GM19468 (cell line): ENCODE data around the gene NXN.
"Not testable (repeated sequence)": the region's sequence is repeated elsewhere in the genome, so short reads cannot be mapped to it uniquely, and the experiment has no call there.

Source experiments
- ATAC-seq: cut with Tn5 transposase; IDR thresholded peaks from one replicate; pipeline ENCODE4 v1.9.1; 2021; ENCODE audit warnings: mild to moderate bottlenecking, moderate library complexity, moderate number of reproducible peaks; ENCODE audit not compliant: unreplicated experiment; ENCODE audit errors: extremely low read depth

Gene NXN

DNA sequence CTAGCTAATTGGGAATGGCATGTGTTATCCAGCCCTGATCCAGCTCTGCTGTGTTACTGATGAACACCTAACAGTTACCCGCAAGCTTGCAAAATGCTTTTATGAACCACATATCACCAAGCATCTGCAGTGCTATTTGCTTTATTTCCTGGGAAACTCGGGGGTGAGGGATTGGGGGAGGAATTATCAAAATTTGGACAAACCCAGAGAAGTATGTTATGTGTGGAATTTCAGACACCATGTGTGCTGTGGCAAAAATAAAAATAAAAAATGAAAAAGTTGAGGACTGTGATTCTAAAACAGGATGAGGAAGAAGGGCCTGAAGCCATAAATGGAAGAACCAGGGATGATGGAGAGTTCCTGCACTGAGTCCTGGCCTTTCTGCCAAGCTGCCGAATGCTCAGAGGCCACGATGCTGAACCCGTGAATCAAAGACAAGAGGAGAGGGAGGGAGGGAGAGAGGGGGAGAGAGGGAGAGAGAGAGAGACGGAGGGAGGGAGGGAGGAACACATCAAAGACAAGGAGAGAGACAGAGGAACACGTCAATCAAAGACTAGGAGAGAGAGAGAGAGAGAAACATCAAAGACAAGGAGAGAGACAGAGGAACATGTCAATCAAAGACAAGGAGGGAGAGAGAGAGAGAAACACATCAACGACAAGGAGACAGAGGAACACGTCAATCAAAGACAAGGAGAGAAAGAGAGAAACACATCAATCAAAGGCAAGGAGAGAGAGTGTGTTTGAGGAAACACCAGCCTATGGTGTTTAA, 107.6 kb downstream of the NXN start:
- ATAC-seq = no peak

DNA sequence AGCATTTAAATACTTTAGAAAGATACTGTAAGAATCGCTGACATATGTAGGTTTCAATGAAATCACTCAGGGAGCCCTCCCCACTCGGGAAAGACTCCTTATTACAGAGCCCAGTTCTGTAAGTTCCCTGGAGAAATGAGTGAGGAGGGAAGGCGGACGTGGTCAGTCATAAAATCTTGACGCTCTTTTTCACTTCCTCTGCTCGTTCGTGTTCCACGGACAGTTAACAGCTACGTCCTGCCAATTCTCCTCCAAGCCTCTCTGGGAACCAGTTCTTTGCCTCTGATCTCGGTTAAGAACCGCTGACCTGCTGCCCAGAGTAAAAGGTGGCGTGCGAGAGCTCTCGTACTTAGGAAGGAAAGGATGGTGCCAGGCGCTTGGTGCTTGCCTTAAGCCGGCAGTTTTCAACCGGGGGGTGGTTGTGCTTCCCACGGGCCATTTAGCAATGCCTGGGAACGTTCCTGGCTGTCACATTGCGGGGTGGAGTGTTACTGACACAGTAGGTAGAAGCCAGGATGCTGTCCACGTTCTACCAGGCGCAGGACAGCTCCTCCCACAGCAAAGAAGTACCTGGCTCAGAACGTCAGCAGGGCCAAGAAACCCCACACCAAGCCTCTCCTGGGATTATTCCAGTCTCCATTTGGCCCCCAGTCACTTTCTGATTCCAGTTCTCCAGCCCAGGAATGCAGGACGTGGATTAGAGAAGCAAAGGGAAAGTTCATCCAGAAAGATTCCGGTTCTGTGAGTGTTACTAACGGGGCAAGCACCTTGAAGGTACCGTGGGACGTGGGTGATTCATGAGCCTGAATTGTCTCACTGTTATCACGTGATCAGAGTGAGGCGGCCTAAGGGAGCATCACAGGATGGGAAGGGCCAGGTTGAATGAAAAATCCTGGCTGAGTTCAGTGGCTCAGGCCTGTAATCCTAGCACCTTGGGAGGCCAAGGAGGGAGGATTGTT, 109.7 kb downstream of the NXN start:
- no peak for ATAC-seq

GRCh38 chr17:869086-869485, 110.5 kb downstream of the NXN start:
- no peak for ATAC-seq

DNA sequence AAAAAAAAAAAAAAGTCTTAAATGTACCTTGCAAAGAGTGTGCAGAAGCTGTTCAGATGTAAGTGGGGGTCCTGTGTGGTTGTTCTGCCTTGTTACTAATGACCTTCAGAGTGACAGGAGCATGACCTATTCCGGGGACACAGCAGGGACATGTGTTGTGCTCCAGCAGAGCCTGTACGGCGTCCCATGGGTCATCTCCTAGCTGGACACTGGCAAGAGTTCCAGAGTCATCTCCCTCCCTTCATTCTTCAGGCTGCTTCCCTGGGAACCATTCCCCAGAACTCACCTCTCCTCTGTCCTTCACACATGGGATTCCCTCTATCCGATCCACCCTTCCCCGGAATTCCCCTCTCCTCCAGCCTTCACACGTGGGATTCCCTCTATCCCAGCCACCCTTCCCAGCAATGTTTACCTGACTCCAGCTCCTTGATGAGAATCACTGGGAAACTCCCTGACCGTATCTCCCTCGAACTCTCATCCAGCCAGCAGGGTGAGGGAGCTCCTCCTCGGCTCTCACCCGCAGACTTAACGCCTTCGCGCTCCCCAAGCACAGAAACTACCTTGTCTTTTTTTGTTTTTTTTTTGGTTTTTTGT, 111.6 kb downstream of the NXN start:
- no peak for ATAC-seq

GRCh38 chr17:867238-867637, 112.3 kb downstream of the NXN start:
- not testable (repeated sequence) for ATAC-seq

DNA sequence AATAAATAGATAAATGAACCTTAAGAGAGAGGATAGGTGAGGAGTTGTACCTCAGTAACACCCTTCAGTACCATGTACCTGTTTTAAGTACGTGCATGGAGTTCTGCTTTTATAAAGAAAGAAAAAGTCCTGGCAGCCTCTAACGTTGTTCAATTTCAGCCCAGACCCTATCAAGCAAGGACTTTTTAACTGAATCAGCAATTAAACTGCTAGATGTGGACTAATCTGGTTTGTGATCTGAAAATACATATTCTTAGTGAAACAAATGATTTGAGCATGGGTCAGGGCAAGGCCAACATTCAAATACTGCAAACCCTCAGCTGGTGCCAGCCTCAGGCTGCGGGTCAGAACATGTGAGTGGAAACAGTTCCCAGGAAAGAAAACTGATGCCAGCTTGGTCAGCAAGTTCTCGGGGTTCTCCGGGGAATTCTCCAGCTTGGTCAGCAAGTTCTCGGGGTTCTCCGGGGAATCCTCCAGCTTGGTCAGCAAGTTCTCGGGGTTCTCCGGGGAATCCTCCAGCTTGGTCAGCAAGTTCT, 112.9 kb downstream of the NXN start:
- no peak for ATAC-seq

GRCh38 chr17:864315-864714, 115.3 kb downstream of the NXN start:
- ATAC-seq = no peak

DNA sequence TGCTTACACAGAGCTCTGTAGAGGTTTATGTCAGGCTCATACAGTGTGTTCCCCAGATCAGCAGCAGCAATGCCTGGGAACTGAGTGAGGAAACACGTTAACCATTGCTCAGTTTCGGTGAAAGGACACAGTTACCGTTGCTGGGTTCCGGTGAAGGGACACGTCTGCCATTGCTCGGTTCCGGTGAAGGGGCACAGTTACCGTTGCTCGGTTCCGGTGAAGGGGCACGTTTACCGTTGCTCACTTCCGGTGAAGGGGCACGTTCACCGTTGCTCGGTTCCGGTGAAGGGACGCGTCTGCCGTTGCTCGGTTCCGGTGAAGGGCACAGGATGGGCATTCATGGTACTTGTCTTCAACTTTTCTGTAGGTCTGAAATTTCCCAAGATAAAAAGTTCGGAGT, 115.7 kb downstream of the NXN start:
- no peak for ATAC-seq

- no peak for ATAC-seq
Measured at GRCh38 chr17:862582-862981, 117.0 kb downstream of the NXN start.

- no peak for ATAC-seq
Measured at GRCh38 chr17:861364-861763, 118.2 kb downstream of the NXN start.

DNA sequence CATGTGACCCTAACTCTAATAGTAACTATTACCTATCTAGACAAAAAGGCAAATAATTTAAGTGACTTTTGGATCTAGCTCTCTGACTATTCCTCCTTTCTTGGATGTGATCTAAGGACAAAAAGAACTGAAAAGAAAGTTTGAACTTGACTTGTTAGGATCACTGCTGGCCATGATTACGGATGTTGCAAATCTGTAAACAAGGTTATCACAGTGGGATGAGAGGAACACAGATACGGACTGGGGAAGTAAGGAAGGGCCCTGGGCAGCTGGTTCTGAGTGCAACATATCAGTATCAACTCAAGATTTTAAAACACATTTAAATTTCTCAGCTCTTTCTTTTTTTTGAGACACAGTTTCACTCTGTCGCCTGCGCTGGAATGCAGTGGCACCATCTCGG, 118.8 kb downstream of the NXN start:
- no peak for ATAC-seq

GRCh38 chr17:859824-860195, 119.8 kb downstream of the NXN start:
- no peak for ATAC-seq

DNA sequence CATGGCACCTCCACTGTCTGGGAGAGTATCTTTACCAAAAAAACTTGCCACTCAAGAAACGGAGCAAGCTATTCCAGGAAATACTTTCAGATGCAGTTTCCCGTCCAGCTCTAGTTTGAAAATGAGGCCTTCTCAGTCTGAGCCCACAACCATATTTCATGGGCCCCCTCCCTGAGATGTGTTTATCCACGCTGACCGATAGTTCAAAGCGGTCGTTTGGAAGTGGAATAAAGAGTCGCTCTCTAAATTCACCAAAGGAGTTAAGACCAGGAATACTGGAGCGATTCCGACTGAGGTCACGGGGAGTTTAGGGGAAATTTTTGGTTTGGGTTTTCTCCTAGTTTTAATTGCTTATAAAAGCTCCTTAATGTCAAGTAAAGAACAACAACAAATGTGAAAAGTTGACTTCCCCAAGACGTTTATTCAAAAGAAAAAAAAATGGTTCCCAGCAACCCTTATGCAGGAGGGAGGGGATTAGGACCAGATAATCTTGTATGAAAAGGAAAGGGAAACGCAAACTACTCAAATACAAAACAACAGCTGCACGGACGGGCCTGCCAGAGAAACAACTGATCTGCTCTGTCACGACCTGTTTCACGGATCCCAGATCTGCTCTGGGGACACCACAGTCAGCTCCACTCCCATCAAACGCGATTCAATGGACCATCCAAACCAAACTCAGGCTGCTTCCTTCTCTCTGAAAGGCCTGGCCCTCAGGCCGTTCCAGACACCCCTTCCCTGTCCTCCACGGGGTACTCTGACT, 120.3 kb downstream of the NXN start:
- no peak for ATAC-seq

DNA sequence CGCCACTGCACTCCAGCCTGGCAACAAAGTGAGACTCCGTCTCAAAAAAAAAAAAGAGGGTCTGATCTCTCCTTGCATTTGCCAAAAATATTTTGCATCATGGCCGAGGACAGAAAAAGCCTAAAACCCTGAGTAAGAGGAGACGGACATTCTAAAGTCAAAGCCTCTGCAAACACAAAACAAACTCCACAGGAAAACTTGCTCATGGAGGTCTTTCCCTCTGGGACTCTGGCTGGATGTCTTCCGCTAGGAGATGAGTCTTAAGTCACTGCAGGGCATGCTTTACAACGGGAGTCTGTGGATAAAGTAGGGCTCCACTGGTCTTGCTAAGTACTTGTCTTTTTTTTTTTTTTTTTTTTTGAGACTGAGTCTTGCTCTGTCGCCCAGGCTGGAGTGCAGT, 123.4 kb downstream of the NXN start:
- ATAC-seq = no peak

- ATAC-seq = no peak
Measured at GRCh38 chr17:855569-855968, 124.0 kb downstream of the NXN start.

- not testable (repeated sequence) for ATAC-seq
Measured at GRCh38 chr17:852850-853249, 126.7 kb downstream of the NXN start.

DNA sequence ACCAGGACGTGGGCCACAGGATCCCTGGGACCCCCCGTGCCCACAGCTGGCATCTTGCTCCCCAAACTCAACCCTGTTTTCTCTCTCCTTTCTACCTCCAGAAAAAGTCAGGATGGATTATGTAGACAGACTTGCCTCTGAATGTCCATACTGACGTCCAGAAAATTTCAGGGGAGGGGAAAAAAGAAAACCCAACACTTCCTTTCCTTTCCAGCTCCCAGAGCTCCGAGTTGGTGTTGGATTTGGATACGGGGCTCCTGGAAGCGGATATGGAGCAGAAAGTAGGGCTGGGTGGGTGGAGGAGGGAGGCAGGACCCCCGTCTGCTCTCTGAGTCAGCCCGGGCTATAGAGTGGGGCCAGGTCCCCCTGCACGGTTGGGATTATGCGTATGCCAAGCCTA, 127.2 kb downstream of the NXN start:
- no peak for ATAC-seq

DNA sequence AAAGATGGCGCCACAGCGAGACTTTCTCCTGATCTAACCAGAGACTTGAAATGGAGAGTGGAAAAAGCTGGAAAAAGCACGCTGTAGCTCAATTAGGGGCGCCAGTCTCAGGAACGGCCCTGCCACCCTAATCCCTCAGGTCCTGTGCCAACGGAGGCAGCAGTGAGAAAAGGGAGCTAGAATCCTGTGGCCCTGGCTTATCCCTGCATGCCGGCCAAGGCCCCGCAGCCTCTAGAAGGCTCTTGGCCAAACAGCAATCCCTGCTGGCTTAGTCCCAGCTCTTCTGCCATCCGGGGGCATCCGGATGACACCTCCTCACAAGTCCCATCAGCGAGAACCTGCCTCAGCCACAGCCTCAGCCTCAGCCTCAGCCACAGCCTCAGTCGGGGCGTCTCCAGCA, 127.7 kb downstream of the NXN start:
- ATAC-seq = no peak

GRCh38 chr17:850851-851763, 128.5 kb downstream of the NXN start:
- ATAC-seq = no peak
